Measurements from ENCODE around the gene RAB26.

GRCh38 chr16:2155977-2156848, 7.8 kb downstream of the RAB26 start:
- no peak for TF ChIP-seq POLR2A (IDR thresholded peaks at IDR 0.05; ENCODE audit: low read length)
- TF ChIP-seq GATA1 (IDR thresholded peaks at IDR 0.05; ENCODE audit: low read depth, low read length), result no peak
